SK-N-SH (cell line): ENCODE results near the gene CSPG4. TPM values are rescaled to one million over a fixed set of nuclear protein-coding genes. Genes with fewer than 3 reads are reported as not detected.

ENCODE experiments used
- CTCF ChIA-PET: fragments of 300-600, 350-600 bp; formaldehyde crosslinking; extraction: SDS; loops from one replicate; lab custom pipeline; 2021; lab: Yijun Ruan, JAX
- POLR2A ChIA-PET: fragments of 350-600 bp; sonication (Branson Sonifier 250); formaldehyde crosslinking; extraction: SDS; loops from one replicate; lab custom pipeline; 2020; ENCODE audit warnings: antibody characterized with exemption, inconsistent platforms; lab: Yijun Ruan, JAX
- DNase-seq: peaks from one replicate; pipeline ENCODE4 v3.0.0; 2012
- H2AFZ ChIP-seq: fragments of 200-600 bp; sonication (generic); 2 replicates; pipeline ENCODE4 v1.8.1; 2016; ENCODE audit warnings: antibody characterized with exemption, mild to moderate bottlenecking, low read depth
- H3F3A ChIP-seq: fragments of 200-600 bp; sonication (generic); replicated peaks from 2 replicates; pipeline ENCODE3; 2016; ENCODE audit warnings: antibody characterized with exemption, mild to moderate bottlenecking; ENCODE audit not compliant: insufficient read depth
- H3K27ac ChIP-seq, 2 experiments: fragments of 200-500 bp in 1 of 2; fragments of 200-600 bp in 1 of 2; sonication (Bioruptor generic) in 1 of 2; sonication (generic), shearing (Covaris generic) in 1 of 2; 2 replicates each; pipeline versions ENCODE4 v1.5.1 to v1.6.1; 2014 to 2016; ENCODE audit warnings: low read depth in 2 of 2, inconsistent platforms in 1 of 2, low read length in 1 of 2, mild to moderate bottlenecking in 1 of 2, mixed read lengths in 1 of 2
- H3K27me3 ChIP-seq: fragments of 200-600 bp; sonication (generic), shearing (Covaris generic); 2 replicates; pipeline ENCODE4 v1.6.1; 2016; ENCODE audit warnings: mixed run types; ENCODE audit not compliant: insufficient read depth
- H3K36me3 ChIP-seq, 2 experiments: fragments of 200-500 bp in 1 of 2; fragments of 200-600 bp in 1 of 2; sonication (Bioruptor generic) in 1 of 2; sonication (generic) in 1 of 2; replicated peaks in 1 of 2; 2 replicates each; pipeline versions ENCODE3 to v1.5.1; 2014 to 2016; ENCODE audit warnings: low read length in 1 of 2, mild to moderate bottlenecking in 1 of 2; ENCODE audit not compliant: insufficient read depth in 2 of 2, control insufficient read depth in 1 of 2
- H3K4me1 ChIP-seq, 2 experiments: fragments of 200-500 bp in 1 of 2; fragments of 200-600 bp in 1 of 2; sonication (Bioruptor generic) in 1 of 2; sonication (generic), shearing (Covaris generic) in 1 of 2; 2 replicates each; pipeline versions ENCODE4 v1.5.1 to v1.6.1; 2014 to 2016; ENCODE audit warnings: low read depth in 1 of 2, low read length in 1 of 2, mixed run types in 1 of 2; ENCODE audit not compliant: insufficient read depth in 2 of 2, control insufficient read depth in 1 of 2
- H3K4me2 ChIP-seq: fragments of 200-600 bp; sonication (generic), shearing (Covaris generic); 2 replicates; pipeline ENCODE4 v1.6.1; 2017; ENCODE audit warnings: mixed run types
- H3K4me3 ChIP-seq, 2 experiments: fragments of 200-500 bp in 1 of 2; fragments of 200-600 bp in 1 of 2; sonication (Bioruptor generic) in 1 of 2; sonication (generic), shearing (Covaris generic) in 1 of 2; 2 replicates each; pipeline versions ENCODE4 v1.5.1 to v1.8.1; 2014 to 2016; ENCODE audit warnings: low read depth in 2 of 2, inconsistent platforms in 1 of 2, low read length in 1 of 2, mild to moderate bottlenecking in 1 of 2, mixed read lengths in 1 of 2, moderate library complexity in 1 of 2
- H3K79me2 ChIP-seq: fragments of 200-600 bp; sonication (generic); 2 replicates; pipeline ENCODE4 v1.8.1; 2017; ENCODE audit warnings: mild to moderate bottlenecking; ENCODE audit not compliant: insufficient read depth
- H3K9ac ChIP-seq: fragments of 200-600 bp; sonication (generic); 2 replicates; pipeline ENCODE4 v1.6.1; 2017; ENCODE audit warnings: mixed run types
- H3K9me2 ChIP-seq: fragments of 200-600 bp; sonication (generic); 2 replicates; pipeline ENCODE4 v1.6.1; 2017; ENCODE audit warnings: mixed run types
- H3K9me3 ChIP-seq: fragments of 200-600 bp; sonication (generic); 2 replicates; pipeline ENCODE4 v1.6.1; 2017; ENCODE audit warnings: mixed run types, mild to moderate bottlenecking, moderate library complexity
- H4K20me1 ChIP-seq: fragments of 200-600 bp; sonication (generic); 2 replicates; pipeline ENCODE4 v1.6.1; 2017; ENCODE audit warnings: mild to moderate bottlenecking, mixed run types; ENCODE audit not compliant: insufficient read depth
- ELF1 ChIP-seq: IDR thresholded peaks from 2 replicates; pipeline ENCODE4 v1.4.0; 2012
- EP300 ChIP-seq, 2 experiments: IDR thresholded peaks; 2 replicates each; pipeline versions ENCODE4 v1.4.0 to v1.6.1; 2012; ENCODE audit warnings: borderline replicate concordance in 1 of 2, low read depth in 1 of 2, low read length in 1 of 2
- FOSL2 ChIP-seq: IDR thresholded peaks from 2 replicates; pipeline ENCODE4 v1.4.0; 2012; ENCODE audit warnings: low read depth, mild to moderate bottlenecking, moderate library complexity, borderline replicate concordance
- FOXM1 ChIP-seq: IDR thresholded peaks from 2 replicates; pipeline ENCODE4 v1.4.0; 2012; ENCODE audit warnings: low read depth, mild to moderate bottlenecking
- JUND ChIP-seq: IDR thresholded peaks from 2 replicates; pipeline ENCODE4 v1.4.0; 2012
- MXI1 ChIP-seq: IDR thresholded peaks from 2 replicates; pipeline ENCODE4 v1.6.1; 2012; ENCODE audit warnings: mild to moderate bottlenecking, low read depth, low read length, improper control_type of control experiment
- RCOR1 ChIP-seq: fragments of 150-350 bp; IDR thresholded peaks from 2 replicates; pipeline ENCODE4 v1.6.1; 2017; ENCODE audit warnings: antibody characterized with exemption, low read length
- TCF12 ChIP-seq: IDR thresholded peaks from 2 replicates; pipeline ENCODE4 v1.4.0; 2012
- TEAD4 ChIP-seq: IDR thresholded peaks from 2 replicates; pipeline ENCODE4 v1.4.0; 2012; ENCODE audit warnings: mild to moderate bottlenecking, borderline replicate concordance; ENCODE audit not compliant: insufficient read depth
- WGBS: methylation state at CpG from one replicate; pipeline ENCODE4 v1.1.6; 2017; ENCODE audit warnings: low lambda C conversion rate; 5-methylcytosine and 5-hydroxymethylcytosine counted together
- polyA plus RNA-seq, 3 experiments: library from polyadenylated mRNA; depleted of rRNA; stranded (reverse); fragments of >200 nt; gene quantifications; 2 replicates each; pipeline ENCODE4 v1.2.3, GENCODE V29; 2012
- TF ChIP-seq, protein P1 (sequence below): IDR thresholded peaks from 2 replicates; pipeline ENCODE4 v1.6.1; 2012; ENCODE audit warnings: mild to moderate bottlenecking, low read depth, low read length, moderate library complexity
- TF ChIP-seq, protein P2 (sequence below): fragments of 200-600 bp; sonication (generic); IDR thresholded peaks from 2 replicates; pipeline ENCODE4 v1.6.1; 2017; ENCODE audit warnings: antibody characterized with exemption, mild to moderate bottlenecking, moderate library complexity
- TF ChIP-seq, protein P3 (sequence below): IDR thresholded peaks from 2 replicates; pipeline ENCODE4 v1.4.0; 2012; ENCODE audit warnings: low read depth, borderline replicate concordance

Gene CSPG4
- polyA plus RNA-seq, 1 of the 3 experiments (the other 2 are of a cell fraction) = 0.35 TPM

DNA sequence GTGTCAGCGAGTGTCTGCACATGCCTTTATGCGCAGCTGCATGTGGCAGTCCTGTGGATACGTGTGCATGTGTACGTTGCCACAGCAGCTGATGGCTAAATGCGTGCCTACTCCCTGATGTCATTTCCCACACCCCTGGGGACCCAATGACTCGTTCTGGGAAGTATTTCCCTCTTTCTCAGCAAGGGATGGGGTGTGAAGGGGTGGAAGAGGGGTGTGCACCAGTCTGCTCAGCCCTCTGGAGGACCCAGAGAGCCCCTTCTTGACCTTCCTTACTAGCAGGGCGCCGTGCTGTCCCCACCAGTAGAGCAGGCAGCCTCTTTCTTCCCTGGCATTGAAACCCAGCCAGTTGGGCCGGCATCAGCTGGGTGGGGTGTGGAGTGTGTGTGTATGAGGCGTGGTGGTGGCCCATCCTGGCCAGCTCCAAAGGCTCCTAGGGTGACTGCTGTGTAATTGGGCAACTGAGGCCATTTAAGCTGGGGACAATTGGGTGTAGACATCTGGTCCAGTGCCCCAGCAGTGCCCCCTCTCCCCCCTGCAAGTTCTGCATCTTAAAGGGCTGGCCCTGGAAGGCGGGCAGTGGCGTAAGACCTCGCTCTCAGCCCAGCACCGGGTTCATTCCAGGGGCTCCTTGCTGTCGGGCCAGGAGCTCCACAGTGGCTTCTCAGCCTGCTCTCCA, 45.7 kb downstream of the CSPG4 start (continued):
- TF ChIP-seq, protein P1, sequence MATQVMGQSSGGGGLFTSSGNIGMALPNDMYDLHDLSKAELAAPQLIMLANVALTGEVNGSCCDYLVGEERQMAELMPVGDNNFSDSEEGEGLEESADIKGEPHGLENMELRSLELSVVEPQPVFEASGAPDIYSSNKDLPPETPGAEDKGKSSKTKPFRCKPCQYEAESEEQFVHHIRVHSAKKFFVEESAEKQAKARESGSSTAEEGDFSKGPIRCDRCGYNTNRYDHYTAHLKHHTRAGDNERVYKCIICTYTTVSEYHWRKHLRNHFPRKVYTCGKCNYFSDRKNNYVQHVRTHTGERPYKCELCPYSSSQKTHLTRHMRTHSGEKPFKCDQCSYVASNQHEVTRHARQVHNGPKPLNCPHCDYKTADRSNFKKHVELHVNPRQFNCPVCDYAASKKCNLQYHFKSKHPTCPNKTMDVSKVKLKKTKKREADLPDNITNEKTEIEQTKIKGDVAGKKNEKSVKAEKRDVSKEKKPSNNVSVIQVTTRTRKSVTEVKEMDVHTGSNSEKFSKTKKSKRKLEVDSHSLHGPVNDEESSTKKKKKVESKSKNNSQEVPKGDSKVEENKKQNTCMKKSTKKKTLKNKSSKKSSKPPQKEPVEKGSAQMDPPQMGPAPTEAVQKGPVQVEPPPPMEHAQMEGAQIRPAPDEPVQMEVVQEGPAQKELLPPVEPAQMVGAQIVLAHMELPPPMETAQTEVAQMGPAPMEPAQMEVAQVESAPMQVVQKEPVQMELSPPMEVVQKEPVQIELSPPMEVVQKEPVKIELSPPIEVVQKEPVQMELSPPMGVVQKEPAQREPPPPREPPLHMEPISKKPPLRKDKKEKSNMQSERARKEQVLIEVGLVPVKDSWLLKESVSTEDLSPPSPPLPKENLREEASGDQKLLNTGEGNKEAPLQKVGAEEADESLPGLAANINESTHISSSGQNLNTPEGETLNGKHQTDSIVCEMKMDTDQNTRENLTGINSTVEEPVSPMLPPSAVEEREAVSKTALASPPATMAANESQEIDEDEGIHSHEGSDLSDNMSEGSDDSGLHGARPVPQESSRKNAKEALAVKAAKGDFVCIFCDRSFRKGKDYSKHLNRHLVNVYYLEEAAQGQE = peak; percentile 48; the same call in 1 of the 2 replicates
- TF ChIP-seq JUND (peak; percentile 90), FOSL2 (peak; percentile 85), EP300 (IDR thresholded peaks at IDR 0.05; ENCODE audit: borderline replicate concordance in 1 of 2, low read depth in 1 of 2, low read length in 1 of 2) (peak in 1 of 2 experiments; percentile 70; a peak in 1 of 4 replicates), TEAD4 (peak; percentile 64; the same call in 1 of the 2 replicates), FOXM1 (no peak), MXI1 (no peak), RCOR1 (no peak)
- TF ChIP-seq, protein P2, sequence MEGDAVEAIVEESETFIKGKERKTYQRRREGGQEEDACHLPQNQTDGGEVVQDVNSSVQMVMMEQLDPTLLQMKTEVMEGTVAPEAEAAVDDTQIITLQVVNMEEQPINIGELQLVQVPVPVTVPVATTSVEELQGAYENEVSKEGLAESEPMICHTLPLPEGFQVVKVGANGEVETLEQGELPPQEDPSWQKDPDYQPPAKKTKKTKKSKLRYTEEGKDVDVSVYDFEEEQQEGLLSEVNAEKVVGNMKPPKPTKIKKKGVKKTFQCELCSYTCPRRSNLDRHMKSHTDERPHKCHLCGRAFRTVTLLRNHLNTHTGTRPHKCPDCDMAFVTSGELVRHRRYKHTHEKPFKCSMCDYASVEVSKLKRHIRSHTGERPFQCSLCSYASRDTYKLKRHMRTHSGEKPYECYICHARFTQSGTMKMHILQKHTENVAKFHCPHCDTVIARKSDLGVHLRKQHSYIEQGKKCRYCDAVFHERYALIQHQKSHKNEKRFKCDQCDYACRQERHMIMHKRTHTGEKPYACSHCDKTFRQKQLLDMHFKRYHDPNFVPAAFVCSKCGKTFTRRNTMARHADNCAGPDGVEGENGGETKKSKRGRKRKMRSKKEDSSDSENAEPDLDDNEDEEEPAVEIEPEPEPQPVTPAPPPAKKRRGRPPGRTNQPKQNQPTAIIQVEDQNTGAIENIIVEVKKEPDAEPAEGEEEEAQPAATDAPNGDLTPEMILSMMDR = no peak
- TF ChIP-seq, protein P3, sequence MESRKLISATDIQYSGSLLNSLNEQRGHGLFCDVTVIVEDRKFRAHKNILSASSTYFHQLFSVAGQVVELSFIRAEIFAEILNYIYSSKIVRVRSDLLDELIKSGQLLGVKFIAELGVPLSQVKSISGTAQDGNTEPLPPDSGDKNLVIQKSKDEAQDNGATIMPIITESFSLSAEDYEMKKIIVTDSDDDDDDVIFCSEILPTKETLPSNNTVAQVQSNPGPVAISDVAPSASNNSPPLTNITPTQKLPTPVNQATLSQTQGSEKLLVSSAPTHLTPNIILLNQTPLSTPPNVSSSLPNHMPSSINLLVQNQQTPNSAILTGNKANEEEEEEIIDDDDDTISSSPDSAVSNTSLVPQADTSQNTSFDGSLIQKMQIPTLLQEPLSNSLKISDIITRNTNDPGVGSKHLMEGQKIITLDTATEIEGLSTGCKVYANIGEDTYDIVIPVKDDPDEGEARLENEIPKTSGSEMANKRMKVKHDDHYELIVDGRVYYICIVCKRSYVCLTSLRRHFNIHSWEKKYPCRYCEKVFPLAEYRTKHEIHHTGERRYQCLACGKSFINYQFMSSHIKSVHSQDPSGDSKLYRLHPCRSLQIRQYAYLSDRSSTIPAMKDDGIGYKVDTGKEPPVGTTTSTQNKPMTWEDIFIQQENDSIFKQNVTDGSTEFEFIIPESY = peak; percentile 62; the same call in 1 of the 2 replicates

DNA sequence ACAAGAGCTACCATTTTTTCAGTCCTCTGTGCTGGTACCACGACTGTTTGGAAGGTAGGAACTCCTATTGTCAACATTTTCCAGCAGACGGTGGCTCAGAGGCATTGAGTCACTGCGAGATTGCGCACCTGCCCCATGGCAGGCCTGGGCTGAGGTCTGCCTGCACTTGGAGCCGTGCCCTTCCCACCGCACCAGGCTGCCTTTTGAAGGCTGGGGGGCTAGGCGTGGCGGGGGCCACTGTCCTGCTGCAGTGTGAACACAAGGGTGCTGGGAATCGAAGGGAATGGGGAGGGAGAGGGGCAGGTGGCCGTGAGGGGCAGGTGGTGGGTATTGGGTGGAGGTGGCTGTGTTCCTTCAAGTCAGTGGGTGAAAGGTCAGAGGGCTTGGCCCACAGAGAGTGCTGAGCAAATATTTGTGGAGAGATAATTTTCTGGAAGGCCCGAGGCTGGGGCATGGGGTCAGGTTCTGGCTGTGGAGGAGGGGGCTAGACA, 48.7 kb downstream of the CSPG4 start:
- TF ChIP-seq ELF1 (no peak), TCF12 (no peak)
- Histone ChIP-seq H3K4me3 (no peak overlapping the region), H3K9ac (no peak overlapping the region), H3K9me2 (no peaks in the 10 kb centered on the region), H3K36me3 (peaks cover 0 to 5% of the 10 kb centered on the region in 2 experiments), H3K4me2 (no peak overlapping the region), H3K27me3 (no peaks in the 10 kb centered on the region), H3K4me1 (peaks cover 34 to 36% of the 10 kb centered on the region in 2 experiments; a peak in 3 of 4 replicates), H2AFZ (no peak overlapping the region), H3K9me3 (no peaks in the 10 kb centered on the region), H3F3A (peaks cover 29% of the 10 kb centered on the region), H3K79me2 (peaks cover 41% of the 10 kb centered on the region), H3K27ac (no peak overlapping the region), H4K20me1 (no peaks in the 10 kb centered on the region)
- WGBS = 88% methylated on average over 11 of the region's 11 CpGs
- POLR2A ChIA-PET = no interaction called here
- CTCF ChIA-PET = interaction anchor here (1.5 kb wide), 1 partner anchor 16 kb away, joined by 4 read pairs; the partner anchor contains the start of gene SNX33
- DNase-seq = no peak
